ENCODE results near the gene MICAL3. TPM values are rescaled to one million over a fixed set of nuclear protein-coding genes. Genes with fewer than 3 reads are reported as not detected.

The MICAL3 gene
- total RNA-seq, 4 donors from 2014 or later, result 45.2 to 56.3 (median 46.3) TPM

DNA sequence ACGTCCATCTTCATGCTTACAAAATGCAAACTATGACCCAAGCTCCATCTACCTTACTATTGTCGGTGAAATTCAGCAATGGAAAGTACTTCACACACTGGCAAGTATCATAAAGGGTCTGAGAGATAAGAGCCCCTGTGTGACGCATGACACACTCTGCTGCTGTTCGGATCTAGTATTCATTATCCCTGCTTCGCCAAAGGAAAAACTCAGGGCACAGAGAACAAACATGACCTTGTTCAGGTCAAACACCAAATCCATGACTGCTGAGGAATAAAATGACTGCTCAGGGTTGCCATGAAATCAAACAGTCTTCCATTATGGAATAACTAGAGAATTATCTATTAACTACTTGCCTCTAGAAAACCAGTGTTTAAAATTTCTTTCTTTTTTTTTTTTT is 73.0 kb downstream of the MICAL3 start:
- peaks cover 0 to 56% (median 17%) of the 10 kb centered on the region in 4 donors for H3K4me1 ChIP-seq
- no peak for DNase-seq (ENCODE audit: low spot score in 2 of 2)
- WGBS, 2 donors, result 38 to 60% methylated on average over 5 of the region's 5 CpGs
- no peaks in the 10 kb centered on the region for H3K9me3 ChIP-seq
- H3K27ac ChIP-seq, result peak overlapping the region in 2 of 4 donors; percentile 69 to 79
- H3K4me3 ChIP-seq, result no peak overlapping the region
- H3K36me3 ChIP-seq, result no peaks in the 10 kb centered on the region
- TF ChIP-seq POLR2A (IDR thresholded peaks at IDR 0.05) (no peak), EP300 (IDR thresholded peaks at IDR 0.05) (no peak)
- TF ChIP-seq, protein P1, sequence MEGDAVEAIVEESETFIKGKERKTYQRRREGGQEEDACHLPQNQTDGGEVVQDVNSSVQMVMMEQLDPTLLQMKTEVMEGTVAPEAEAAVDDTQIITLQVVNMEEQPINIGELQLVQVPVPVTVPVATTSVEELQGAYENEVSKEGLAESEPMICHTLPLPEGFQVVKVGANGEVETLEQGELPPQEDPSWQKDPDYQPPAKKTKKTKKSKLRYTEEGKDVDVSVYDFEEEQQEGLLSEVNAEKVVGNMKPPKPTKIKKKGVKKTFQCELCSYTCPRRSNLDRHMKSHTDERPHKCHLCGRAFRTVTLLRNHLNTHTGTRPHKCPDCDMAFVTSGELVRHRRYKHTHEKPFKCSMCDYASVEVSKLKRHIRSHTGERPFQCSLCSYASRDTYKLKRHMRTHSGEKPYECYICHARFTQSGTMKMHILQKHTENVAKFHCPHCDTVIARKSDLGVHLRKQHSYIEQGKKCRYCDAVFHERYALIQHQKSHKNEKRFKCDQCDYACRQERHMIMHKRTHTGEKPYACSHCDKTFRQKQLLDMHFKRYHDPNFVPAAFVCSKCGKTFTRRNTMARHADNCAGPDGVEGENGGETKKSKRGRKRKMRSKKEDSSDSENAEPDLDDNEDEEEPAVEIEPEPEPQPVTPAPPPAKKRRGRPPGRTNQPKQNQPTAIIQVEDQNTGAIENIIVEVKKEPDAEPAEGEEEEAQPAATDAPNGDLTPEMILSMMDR (IDR thresholded peaks at IDR 0.05), result no peak
- H3K27me3 ChIP-seq, result no peaks in the 10 kb centered on the region

DNA sequence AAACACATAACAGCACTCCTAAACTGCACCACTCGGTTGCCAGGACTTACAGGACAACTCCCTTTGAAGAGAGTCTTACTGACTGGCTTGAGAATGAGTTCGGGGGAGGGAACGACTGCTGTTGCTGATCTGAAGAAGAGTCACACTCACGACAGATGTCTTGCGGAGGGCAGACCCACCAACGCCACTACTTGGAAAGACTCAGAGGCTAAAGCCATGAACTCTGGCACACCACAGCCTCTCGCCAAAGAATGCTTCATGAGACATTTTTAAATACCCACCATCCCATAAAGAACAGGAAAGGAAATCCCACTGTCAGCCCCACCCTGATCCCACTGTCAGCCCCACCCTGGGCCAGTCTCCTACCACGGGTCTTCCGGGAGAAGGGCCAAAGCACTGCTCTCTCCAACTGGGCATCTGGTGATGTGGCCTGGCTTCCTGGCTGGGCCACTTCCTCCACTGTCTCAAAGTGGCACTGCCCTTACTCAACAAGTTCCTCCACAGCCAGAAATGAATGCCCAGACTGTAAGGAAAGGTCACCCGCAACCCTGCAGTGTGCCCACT is 73.6 kb downstream of the MICAL3 start:
- Histone ChIP-seq H3K4me1 (peaks cover 0 to 57% (median 20%) of the 10 kb centered on the region in 4 donors), H3K27ac (peak overlapping the region in 2 of 4 donors; percentile 69 to 79), H3K4me3 (no peak overlapping the region), H3K27me3 (no peaks in the 10 kb centered on the region), H3K36me3 (no peaks in the 10 kb centered on the region), H3K9me3 (no peaks in the 10 kb centered on the region)
- DNase-seq (ENCODE audit: low spot score in 2 of 2), result no peak
- 60% methylated on average over 10 of the region's 10 CpGs for whole genome bisulfite sequencing, 2 donors
- TF ChIP-seq POLR2A (IDR thresholded peaks at IDR 0.05) (no peak), EP300 (IDR thresholded peaks at IDR 0.05) (no peak)
- TF ChIP-seq, protein P1 (IDR thresholded peaks at IDR 0.05), result no peak

- no peaks in the 10 kb centered on the region for H3K36me3 ChIP-seq
- H3K4me3 ChIP-seq, result no peak overlapping the region
- 94 to 97% methylated on average over 14 of the region's 14 CpGs for WGBS, 2 donors
- no peaks in the 10 kb centered on the region for H3K9me3 ChIP-seq
- no peaks in the 10 kb centered on the region for H3K27me3 ChIP-seq
- DNase-seq (ENCODE audit: low spot score in 2 of 2), result no peak
- no peak for TF ChIP-seq EP300 (IDR thresholded peaks at IDR 0.05)
- TF ChIP-seq, protein P1 (IDR thresholded peaks at IDR 0.05), result no peak
- no peak for TF ChIP-seq POLR2A (IDR thresholded peaks at IDR 0.05)
- H3K4me1 ChIP-seq, result peaks cover 0 to 59% (median 24%) of the 10 kb centered on the region in 4 donors
- peak overlapping the region in 1 of 4 donors; percentile 79 for H3K27ac ChIP-seq
Observed at GRCh38 chr22:17949642-17950473, 74.5 kb downstream of the MICAL3 start.

GRCh38 chr22:17948101-17948500 is 76.3 kb downstream of the MICAL3 start:
- Histone ChIP-seq H3K27me3 (no peaks in the 10 kb centered on the region), H3K9me3 (no peaks in the 10 kb centered on the region)

More at GRCh38 chr22:17948101-17948500, 76.3 kb downstream of the MICAL3 start:
- WGBS, 2 donors, result 79 to 85% methylated on average over 8 to 9 of the region's 9 CpGs
- H3K27ac ChIP-seq, result peak overlapping the region in 1 of 4 donors; percentile 89
- no peaks in the 10 kb centered on the region for H3K36me3 ChIP-seq
- H3K4me3 ChIP-seq, result no peak overlapping the region
- TF ChIP-seq, protein P1 (IDR thresholded peaks at IDR 0.05), result no peak
- TF ChIP-seq EP300 (IDR thresholded peaks at IDR 0.05) (no peak), POLR2A (IDR thresholded peaks at IDR 0.05) (no peak)
- peaks cover 0 to 73% (median 26%) of the 10 kb centered on the region in 4 donors for H3K4me1 ChIP-seq
- no peak for DNase-seq (ENCODE audit: low spot score in 2 of 2)

Measured in tibial nerve (tissue), 4 donors.